Heart left ventricle (tissue), 16 donors: Measurements from ENCODE around the gene FBXO31. TPM values are rescaled to one million over a fixed set of nuclear protein-coding genes. Genes with fewer than 3 reads are reported as not detected.

Source experiments
- ATAC-seq, 4 donors: fragments of 200-7000 bp; cut with Tn5 transposase; one replicate each; pipeline ENCODE4 v1.9.1; 2020 to 2022; ENCODE audit warnings: moderate library complexity in 4 of 4, mild to moderate bottlenecking in 3 of 4, moderate number of reproducible peaks in 1 of 4
- DNase-seq, 5 donors: peaks; one replicate each; pipeline ENCODE4 v3.0.0-alpha.2; 2020
- H3K27ac ChIP-seq, 12 donors: fragments of 200-600 bp; sonication (generic) in 4 of 12; one replicate each; pipeline versions ENCODE4 v1.5.0 to v1.8.0; 2016 to 2022; ENCODE audit warnings: mild to moderate bottlenecking in 2 of 12
- H3K27me3 ChIP-seq, 9 donors: fragments of 200-600 bp; sonication (generic) in 2 of 9; one replicate each; pipeline versions ENCODE4 v1.5.1 to v1.8.0; 2016 to 2022; ENCODE audit warnings: mild to moderate bottlenecking in 3 of 9
- H3K36me3 ChIP-seq, 9 donors: fragments of 200-600 bp; sonication (generic) in 2 of 9; one replicate each; pipeline versions ENCODE4 v1.5.0 to v1.8.0; 2018 to 2022; ENCODE audit warnings: mild to moderate bottlenecking in 2 of 9
- H3K4me1 ChIP-seq, 12 donors: fragments of 200-600 bp; sonication (generic) in 4 of 12; one replicate each; pipeline versions ENCODE4 v1.5.0 to v1.8.0; 2016 to 2022; ENCODE audit warnings: mild to moderate bottlenecking in 3 of 12
- H3K4me3 ChIP-seq, 12 donors: fragments of 200-600 bp; sonication (generic) in 4 of 12; one replicate each; pipeline versions ENCODE4 v1.5.0 to v1.8.0; 2017 to 2022; ENCODE audit warnings: mild to moderate bottlenecking in 9 of 12, moderate library complexity in 4 of 12
- H3K9me3 ChIP-seq, 12 donors: fragments of 200-600 bp; sonication (generic) in 4 of 12; one replicate each; pipeline versions ENCODE4 v1.5.0 to v1.8.0; 2016 to 2022; ENCODE audit warnings: mild to moderate bottlenecking in 1 of 12
- CTCF ChIP-seq, 12 donors: fragments of 200-600 bp; sonication (generic) in 4 of 12; IDR thresholded peaks; one replicate each; pipeline versions ENCODE4 v1.5.0 to v1.8.0; 2018 to 2022; ENCODE audit warnings: antibody characterized with exemption in 12 of 12, mild to moderate bottlenecking in 5 of 12
- POLR2A ChIP-seq, 2 donors: fragments of 450-650 bp; IDR thresholded peaks; one replicate each; pipeline ENCODE4 v1.6.1; 2017; ENCODE audit warnings: antibody characterized with exemption in 2 of 2, mild to moderate bottlenecking in 2 of 2, moderate library complexity in 2 of 2
- WGBS, 4 donors: extraction: QIAGEN DNeasy Blood & Tissue Kit in 2 of 4; methylation state at CpG; one replicate each; pipeline versions ENCODE4 v1.1.5 to v1.1.7; 2013 to 2018; 5-methylcytosine and 5-hydroxymethylcytosine counted together
- intact Hi-C, 10 donors: fragments of 100-400 bp; cut with DNase I; formaldehyde crosslinking; loops; one replicate each; pipeline versions ENCODE4 v1.11.1 to v1.14.2; 2022
- polyA plus RNA-seq, 2 donors: library from polyadenylated mRNA; stranded (reverse); fragments of 200-250 nt; gene quantifications; one replicate each; pipeline ENCODE4 v1.2.3, GENCODE V29; 2013
- total RNA-seq, 9 donors: library from RNA; depleted of rRNA in 2 of 9; stranded (reverse); fragments of >200 nt in 2 of 9; fragmentation: NEBNext Ultra II Directional in 3 of 9; extraction: Animal tissue kit (Norgen Biotek cat#: 25700) in 3 of 9; gene quantifications; one replicate each; pipeline versions ENCODE4 v1.1.0 to v1.2.4, GENCODE V29; 2016 to 2023
- donor health status: ischemic (EF 13 %, LVEDD 7.1; RV severe dilation, severe dysfunction).
- donor health status: healthy with polysubstance abuse.
- donor health status: DM: no; HTN: yes; CAD: no.
- donor health status: DM: no; HTN: no; CAD: no.
- donor health status: ischemic (EF 25% LVEDD 6.9; RV normal size, moderate dysfunction).
- donor health status: ischemic (EF 25% LVEDD 5.7; RV mildly dilated, moderate dysfunction).
- donor health status: healthy.
- donor health status: DM: yes; HTN: yes; CAD: no.
- donor health status: ischemic (EF 35%, LVEDD 5.7; RV mildly dilated, moderate dysfunction).
- donor health status: nonischemic (EF 11% LVEDD 7.7; RV severe dilation, severe dysfunction).
- donor health status: DM: yes; HTN: yes; CAD: no.
- donor health status: PGD.
- donor health status: ischemic (EF 29% LVEDD 5.4; RV normal size, mild dysfunction).
- donor health status: nonischemic (EF 23%, LVEDD 6.1; RV moderate dilation, normal function).

FBXO31 gene
- total and polyA plus RNA-seq, 11 donors = 20.0 to 130 (median 63.1) TPM

GRCh38 chr16:87309620-87310525, 73.7 kb downstream of the FBXO31 start:
- no peak overlapping the region for H3K27ac ChIP-seq
- no peak for DNase-seq
- intact Hi-C loops = loop anchor here in 3 of 10 donors (10.0 kb wide), 1 partner anchor 325 kb away; no protein-coding TSS in a partner anchor
- no peaks in the 10 kb centered on the region for H3K4me1 ChIP-seq
- no peak for ATAC-seq
- no peak for TF ChIP-seq CTCF (IDR thresholded peaks at IDR 0.05)
- H3K9me3 ChIP-seq = peaks cover 0 to 15% (median 0%) of the 10 kb centered on the region in 12 donors
- peaks cover 0 to 3% (median 0%) of the 10 kb centered on the region in 9 donors for H3K27me3 ChIP-seq
- WGBS, 4 donors = 60 to 81% (median 72%) methylated on average over 4 to 5 of the region's 5 CpGs
- no peak overlapping the region for H3K4me3 ChIP-seq
- H3K36me3 ChIP-seq = no peaks in the 10 kb centered on the region

DNA sequence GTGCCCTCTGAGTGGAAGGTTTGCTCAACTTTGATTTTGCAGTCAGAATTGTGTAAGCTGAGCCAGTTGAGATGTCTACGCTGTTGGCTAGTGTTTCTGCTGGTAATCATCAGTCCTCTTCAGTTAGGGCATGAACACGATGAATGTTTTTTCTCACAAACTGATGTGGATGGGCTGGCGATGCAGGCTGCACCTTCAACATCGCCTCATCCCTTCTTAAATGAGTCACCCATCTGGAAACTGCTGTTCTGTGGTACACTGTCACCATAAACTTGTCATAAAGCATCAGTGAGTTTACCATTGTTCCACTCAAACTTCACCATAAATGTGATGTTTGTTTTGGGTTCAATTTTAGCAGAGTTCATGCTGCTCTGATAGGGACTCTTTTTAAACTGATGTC, 74.8 kb downstream of the FBXO31 start:
- no peak overlapping the region for H3K4me3 ChIP-seq
- ATAC-seq = no peak
- TF ChIP-seq CTCF (IDR thresholded peaks at IDR 0.05) (no peak), POLR2A (IDR thresholded peaks at IDR 0.05) (no peak)
- intact Hi-C loops = no loop called here
- DNase-seq = no peak
- no peaks in the 10 kb centered on the region for H3K4me1 ChIP-seq
- no peaks in the 10 kb centered on the region for H3K36me3 ChIP-seq
- 73 to 99% (median 89%) methylated on average over 4 of the region's 4 CpGs for WGBS, 4 donors
- peaks cover 0 to 3% (median 0%) of the 10 kb centered on the region in 9 donors for H3K27me3 ChIP-seq
- H3K9me3 ChIP-seq = peaks cover 0 to 15% (median 0%) of the 10 kb centered on the region in 12 donors
- H3K27ac ChIP-seq = no peak overlapping the region

DNA sequence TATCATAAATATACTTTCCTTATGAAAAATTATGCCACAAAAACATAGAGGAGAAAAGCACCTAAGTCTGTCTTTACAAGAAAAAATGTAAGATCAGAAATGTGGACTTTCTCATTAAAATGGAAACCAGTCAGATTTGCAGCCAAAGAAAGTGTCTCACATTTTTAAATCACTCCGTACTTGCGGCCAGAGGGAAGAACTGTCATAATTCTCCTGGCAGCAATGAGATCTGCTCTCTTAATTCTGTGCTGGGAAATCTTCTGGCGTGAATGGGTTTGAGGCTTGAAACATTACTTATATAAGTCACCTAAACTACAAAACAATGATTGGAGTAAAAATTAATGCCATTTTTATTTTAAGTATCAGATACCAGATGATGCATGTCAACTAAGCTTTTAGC, 77.1 kb downstream of the FBXO31 start:
- WGBS, 4 donors = 79 to 89% (median 88%) methylated on average over 3 of the region's 3 CpGs
- no peak for ATAC-seq
- TF ChIP-seq POLR2A (IDR thresholded peaks at IDR 0.05) (no peak), CTCF (IDR thresholded peaks at IDR 0.05) (no peak)
- DNase-seq = no peak
- intact Hi-C loops = no loop called here
- no peak overlapping the region for H3K27ac ChIP-seq
- H3K27me3 ChIP-seq = peaks cover 0 to 3% (median 0%) of the 10 kb centered on the region in 9 donors
- H3K4me3 ChIP-seq = no peak overlapping the region
- peaks cover 0 to 15% (median 0%) of the 10 kb centered on the region in 12 donors for H3K9me3 ChIP-seq
- no peaks in the 10 kb centered on the region for H3K36me3 ChIP-seq
- H3K4me1 ChIP-seq = no peaks in the 10 kb centered on the region

GRCh38 chr16:87305505-87306391, 77.8 kb downstream of the FBXO31 start:
- Histone ChIP-seq H3K27ac (no peak overlapping the region), H3K36me3 (no peaks in the 10 kb centered on the region), H3K27me3 (peaks cover 0 to 3% (median 0%) of the 10 kb centered on the region in 9 donors), H3K4me1 (no peaks in the 10 kb centered on the region), H3K9me3 (peaks cover 0 to 15% (median 0%) of the 10 kb centered on the region in 12 donors), H3K4me3 (no peak overlapping the region)
- WGBS, 4 donors = 46 to 56% (median 53%) methylated on average over 25 to 30 of the region's 30 CpGs
- intact Hi-C loops = no loop called here
- TF ChIP-seq POLR2A (IDR thresholded peaks at IDR 0.05) (no peak), CTCF (IDR thresholded peaks at IDR 0.05) (no peak)
- DNase-seq (no peak), ATAC-seq (no peak)
